GM10266 (cell line): ENCODE measurements around the gene ILK.

Experiments used
- DNase-seq: peaks from one replicate; pipeline ENCODE4 v3.0.0; 2012; ENCODE audit errors: extremely low spot score
- TF ChIP-seq, protein P1 (sequence below): IDR thresholded peaks from 2 replicates; pipeline ENCODE4 v1.5.1; 2012; ENCODE audit warnings: mild to moderate bottlenecking, low read depth; ENCODE audit not compliant: control insufficient read depth, insufficient read depth; ENCODE audit errors: missing control alignments

ILK gene

GRCh38 chr11:6612213-6613041 lies 8.9 kb downstream of the ILK start, which contains the start of gene TAF10:
Gene TAF10, minus strand, starts transcription at chr11:6612216. Its CDS starts 27 bp downstream, at chr11:6612189.
- peak; percentile 91 for DNase-seq
- TF ChIP-seq, protein P1, sequence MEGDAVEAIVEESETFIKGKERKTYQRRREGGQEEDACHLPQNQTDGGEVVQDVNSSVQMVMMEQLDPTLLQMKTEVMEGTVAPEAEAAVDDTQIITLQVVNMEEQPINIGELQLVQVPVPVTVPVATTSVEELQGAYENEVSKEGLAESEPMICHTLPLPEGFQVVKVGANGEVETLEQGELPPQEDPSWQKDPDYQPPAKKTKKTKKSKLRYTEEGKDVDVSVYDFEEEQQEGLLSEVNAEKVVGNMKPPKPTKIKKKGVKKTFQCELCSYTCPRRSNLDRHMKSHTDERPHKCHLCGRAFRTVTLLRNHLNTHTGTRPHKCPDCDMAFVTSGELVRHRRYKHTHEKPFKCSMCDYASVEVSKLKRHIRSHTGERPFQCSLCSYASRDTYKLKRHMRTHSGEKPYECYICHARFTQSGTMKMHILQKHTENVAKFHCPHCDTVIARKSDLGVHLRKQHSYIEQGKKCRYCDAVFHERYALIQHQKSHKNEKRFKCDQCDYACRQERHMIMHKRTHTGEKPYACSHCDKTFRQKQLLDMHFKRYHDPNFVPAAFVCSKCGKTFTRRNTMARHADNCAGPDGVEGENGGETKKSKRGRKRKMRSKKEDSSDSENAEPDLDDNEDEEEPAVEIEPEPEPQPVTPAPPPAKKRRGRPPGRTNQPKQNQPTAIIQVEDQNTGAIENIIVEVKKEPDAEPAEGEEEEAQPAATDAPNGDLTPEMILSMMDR: peak; percentile 47

- no peak for DNase-seq
- TF ChIP-seq, protein P1: no peak
Observed at GRCh38 chr11:6613496-6613895, 9.9 kb downstream of the ILK start.

GRCh38 chr11:6614446-6614845 lies 10.9 kb downstream of the ILK start:
- no peak for DNase-seq
- TF ChIP-seq, protein P1: no peak

GRCh38 chr11:6615046-6615445 lies 11.5 kb downstream of the ILK start:
- DNase-seq: no peak
- TF ChIP-seq, protein P1: no peak

GRCh38 chr11:6615882-6616585 lies 12.5 kb downstream of the ILK start:
- TF ChIP-seq, protein P1: no peak
- DNase-seq: no peak

DNA sequence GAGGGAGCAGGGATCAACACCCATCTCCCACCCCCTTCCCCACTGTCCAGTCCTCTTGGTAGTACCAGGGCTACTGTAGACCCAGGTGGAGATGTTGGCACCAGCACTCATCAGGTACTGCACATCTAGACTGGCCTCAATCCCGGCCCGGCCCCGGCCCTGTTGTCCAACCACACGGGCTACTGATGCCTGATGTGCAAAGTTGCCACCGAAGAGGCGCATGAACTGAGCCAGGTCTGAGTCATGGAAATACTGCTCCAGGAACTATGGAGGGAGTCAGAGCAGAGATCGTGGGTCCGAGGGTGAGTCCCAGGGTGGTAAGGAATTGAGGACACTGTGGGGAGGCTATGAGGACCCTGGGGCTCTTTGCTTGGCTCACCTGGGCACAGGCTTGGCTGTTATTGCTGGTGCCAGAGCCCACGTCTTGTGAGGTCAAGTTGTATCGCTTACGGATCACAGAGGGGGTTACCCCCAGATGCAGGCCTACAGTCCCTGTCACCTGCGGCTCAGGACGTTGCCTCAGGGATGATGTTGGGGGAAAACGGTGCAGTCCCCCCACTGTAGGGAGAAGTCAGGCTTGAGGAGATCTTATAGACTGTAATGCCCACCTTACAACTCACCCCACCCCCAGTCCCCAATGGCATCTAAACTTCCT lies 13.1 kb downstream of the ILK start:
- no peak for DNase-seq
- TF ChIP-seq, protein P1: no peak

DNA sequence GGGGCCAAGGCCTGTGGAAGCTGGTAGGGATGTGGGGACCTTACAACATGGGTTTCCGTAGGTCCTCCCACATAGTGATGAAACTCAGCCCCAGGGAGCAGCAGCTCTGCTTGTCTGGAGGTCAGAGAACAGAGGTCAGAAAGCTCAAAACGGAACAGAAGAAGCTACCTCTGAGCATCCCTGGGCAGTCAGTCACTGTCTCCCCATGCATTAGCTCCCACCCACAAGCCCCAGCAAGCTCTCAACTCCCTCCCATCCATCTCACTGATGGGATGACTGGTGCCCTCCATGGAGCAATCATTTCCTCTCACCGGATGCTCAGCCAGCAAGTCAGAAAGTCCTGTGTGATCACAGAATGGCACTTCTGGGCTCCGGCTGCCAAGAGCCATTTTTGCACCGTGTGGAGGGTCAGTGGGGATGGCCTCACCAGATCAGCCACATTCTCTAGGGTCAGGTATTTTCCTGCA lies 13.8 kb downstream of the ILK start:
- no peak for DNase-seq
- TF ChIP-seq, protein P1: no peak
